H1 (cell line): ENCODE results near the gene SHC3. TPM values are rescaled to one million over a fixed set of nuclear protein-coding genes. Genes with fewer than 3 reads are reported as not detected.

Experiments used
- CTCF ChIA-PET: fragments of 300-600 bp; sonication (Branson Sonifier 250); formaldehyde crosslinking; loops from one replicate; lab custom pipeline; 2021; ENCODE audit not compliant: partially characterized antibody; lab: Charles Lee
- POLR2A ChIA-PET: fragments of 300-600 bp; sonication (Branson Sonifier 250); formaldehyde crosslinking; loops from one replicate; lab custom pipeline; 2021; ENCODE audit warnings: inconsistent platforms; ENCODE audit not compliant: partially characterized antibody; lab: Charles Lee
- DNase-seq, 2 experiments: peaks; one replicate each; pipeline versions ENCODE4 v3.0.0 to v3.0.0-alpha.2; 2010 to 2022; ENCODE audit warnings: low spot score in 2 of 2, low read depth in 1 of 2, mixed read lengths in 1 of 2
- FAIRE-seq: peaks from 2 replicates; lab custom pipeline; 2011; peaks lifted over from hg19 to GRCh38; lab: Jason Lieb, UNC
- H2AFZ ChIP-seq: 2 replicates; pipeline ENCODE4 v1.8.1; 2012; ENCODE audit warnings: low read length, inconsistent platforms
- H2AK5ac ChIP-seq: 2 replicates; pipeline ENCODE4 v1.6.1; 2013; ENCODE audit warnings: low read depth, low read length
- H2BK120ac ChIP-seq: replicated peaks from 2 replicates; pipeline ENCODE3; 2013; ENCODE audit warnings: low read depth, low read length, inconsistent platforms
- H2BK12ac ChIP-seq: 2 replicates; pipeline ENCODE4 v1.6.1; 2013; ENCODE audit warnings: low read depth, low read length
- H2BK15ac ChIP-seq: 2 replicates; pipeline ENCODE4 v1.6.1; 2013; ENCODE audit warnings: low read length
- H2BK20ac ChIP-seq: 2 replicates; pipeline ENCODE4 v1.6.1; 2013; ENCODE audit warnings: low read length
- H2BK5ac ChIP-seq: 2 replicates; pipeline ENCODE4 v1.6.1; 2013; ENCODE audit warnings: low read depth, low read length
- H3K14ac ChIP-seq: 2 replicates; pipeline ENCODE4 v1.6.1; 2013; ENCODE audit warnings: inconsistent platforms; ENCODE audit not compliant: insufficient read length
- H3K18ac ChIP-seq: 2 replicates; pipeline ENCODE4 v1.6.1; 2013; ENCODE audit warnings: low read length; ENCODE audit errors: extremely low read depth
- H3K23ac ChIP-seq: 2 replicates; pipeline ENCODE4 v1.6.1; 2013; ENCODE audit warnings: inconsistent platforms; ENCODE audit not compliant: insufficient read length
- H3K23me2 ChIP-seq: 2 replicates; pipeline ENCODE4 v1.6.1; 2013; ENCODE audit warnings: low read depth, low read length
- H3K27ac ChIP-seq: 2 replicates; pipeline ENCODE4 v1.6.1; 2011; ENCODE audit warnings: low read depth, low read length, inconsistent platforms
- H3K27me3 ChIP-seq, 4 experiments: replicated peaks in 1 of 4; 1 replicate in 1 of 4; 2 replicates in 3 of 4; pipeline versions ENCODE4 v1.6.1 to v1.8.1; 2011 to 2013; ENCODE audit warnings: low read length in 3 of 4, mild to moderate bottlenecking in 3 of 4, inconsistent platforms in 2 of 4, mixed read lengths in 2 of 4, moderate library complexity in 1 of 4; ENCODE audit not compliant: control insufficient read depth in 3 of 4, insufficient read depth in 3 of 4; ENCODE audit errors: extremely low read depth in 1 of 4
- H3K36me3 ChIP-seq, 4 experiments: 2 replicates each; pipeline versions ENCODE4 v1.6.1 to v1.8.1; 2011 to 2013; ENCODE audit warnings: mild to moderate bottlenecking in 4 of 4, low read length in 3 of 4, moderate library complexity in 2 of 4, control low read depth in 1 of 4, inconsistent platforms in 1 of 4; ENCODE audit not compliant: insufficient read depth in 4 of 4, control insufficient read depth in 2 of 4
- H3K4ac ChIP-seq: replicated peaks from 2 replicates; pipeline ENCODE3; 2013; ENCODE audit warnings: low read length, low read depth, mixed read lengths, inconsistent platforms; ENCODE audit not compliant: insufficient read length
- H3K4me1 ChIP-seq, 4 experiments: replicated peaks in 1 of 4; 1 replicate in 1 of 4; 2 replicates in 3 of 4; pipeline versions ENCODE4 v1.6.1 to v1.8.1; 2011 to 2013; ENCODE audit warnings: low read length in 3 of 4, inconsistent platforms in 2 of 4, mixed read lengths in 1 of 4; ENCODE audit not compliant: insufficient read depth in 4 of 4, control insufficient read depth in 3 of 4
- H3K4me2 ChIP-seq, 2 experiments: 2 replicates each; pipeline versions ENCODE4 v1.6.1 to v1.8.1; 2011 to 2013; ENCODE audit warnings: low read depth in 2 of 2, low read length in 2 of 2, control low read depth in 1 of 2, inconsistent platforms in 1 of 2, mild to moderate bottlenecking in 1 of 2; ENCODE audit not compliant: insufficient read depth in 1 of 2
- H3K4me3 ChIP-seq, 4 experiments: fragments of 200-600, 300-600 bp in 1 of 4; sonication (generic), shearing (Covaris generic), sonication (Bioruptor Twin) in 1 of 4; 2 replicates each; pipeline versions ENCODE4 v1.5.1 to v1.8.1; 2011 to 2016; ENCODE audit warnings: low read length in 4 of 4, low read depth in 3 of 4, control low read depth in 2 of 4, inconsistent platforms in 2 of 4, mild to moderate bottlenecking in 2 of 4, mixed read lengths in 1 of 4, moderate library complexity in 1 of 4; ENCODE audit not compliant: insufficient read depth in 2 of 4; ENCODE audit errors: extremely low read depth in 1 of 4
- H3K56ac ChIP-seq: replicated peaks from 2 replicates; pipeline ENCODE3; 2013; ENCODE audit warnings: low read depth, mild to moderate bottlenecking, mixed read lengths, low read length, inconsistent platforms; ENCODE audit not compliant: insufficient read length
- H3K79me1 ChIP-seq: 2 replicates; pipeline ENCODE4 v1.6.1; 2013; ENCODE audit warnings: low read depth, low read length, control low read depth
- H3K79me2 ChIP-seq, 2 experiments: 2 replicates each; pipeline versions ENCODE4 v1.6.1 to v1.8.1; 2012 to 2013; ENCODE audit warnings: low read length in 2 of 2, mild to moderate bottlenecking in 2 of 2, inconsistent platforms in 1 of 2; ENCODE audit not compliant: insufficient read depth in 2 of 2, control insufficient read depth in 1 of 2
- H3K9ac ChIP-seq, 4 experiments: replicated peaks in 1 of 4; 1 replicate in 1 of 4; 2 replicates in 3 of 4; pipeline versions ENCODE4 v1.6.1 to v1.8.1; 2011 to 2013; ENCODE audit warnings: low read depth in 3 of 4, low read length in 3 of 4, control low read depth in 2 of 4, mild to moderate bottlenecking in 2 of 4, moderate library complexity in 2 of 4, inconsistent platforms in 1 of 4; ENCODE audit errors: extremely low read depth in 1 of 4
- H3K9me3 ChIP-seq, 2 experiments: 2 replicates each; pipeline versions ENCODE4 v1.6.1 to v1.8.1; 2012 to 2013; ENCODE audit warnings: mild to moderate bottlenecking in 2 of 2, moderate library complexity in 2 of 2, control low read depth in 1 of 2, inconsistent platforms in 1 of 2, low read depth in 1 of 2, low read length in 1 of 2, mixed read lengths in 1 of 2; ENCODE audit not compliant: insufficient read depth in 2 of 2
- H4K20me1 ChIP-seq, 2 experiments: replicated peaks in 1 of 2; 2 replicates each; pipeline versions ENCODE3 to v1.8.1; 2011 to 2013; ENCODE audit warnings: inconsistent platforms in 2 of 2, low read length in 2 of 2, mild to moderate bottlenecking in 1 of 2; ENCODE audit not compliant: insufficient read depth in 2 of 2, control insufficient read depth in 1 of 2
- H4K5ac ChIP-seq: 2 replicates; pipeline ENCODE4 v1.6.1; 2013; ENCODE audit warnings: low read length, low read depth, mixed read lengths, inconsistent platforms; ENCODE audit not compliant: insufficient read length
- H4K8ac ChIP-seq: 2 replicates; pipeline ENCODE4 v1.8.0; 2013; ENCODE audit warnings: mild to moderate bottlenecking, moderate library complexity, low read length, inconsistent platforms; ENCODE audit not compliant: insufficient read depth; ENCODE audit errors: extremely low read depth
- H4K91ac ChIP-seq: replicated peaks from 2 replicates; pipeline ENCODE3; 2013; ENCODE audit warnings: low read length, mixed read lengths, inconsistent platforms; ENCODE audit not compliant: insufficient read length
- BACH1 ChIP-seq: IDR thresholded peaks from 2 replicates; pipeline ENCODE4 v1.6.1; 2012; ENCODE audit warnings: low read length, improper control_type of control experiment
- CREB1 ChIP-seq: IDR thresholded peaks from 2 replicates; pipeline ENCODE4 v1.6.1; 2012; ENCODE audit warnings: inconsistent platforms
- JUND ChIP-seq: IDR thresholded peaks from 2 replicates; pipeline ENCODE4 v1.6.1; 2011; ENCODE audit warnings: mild to moderate bottlenecking, improper control_type of control experiment, low read length
- KDM4A ChIP-seq: IDR thresholded peaks from one replicate; pipeline ENCODE4 v1.7.1; 2012; ENCODE audit warnings: low read depth, mild to moderate bottlenecking, moderate library complexity, low read length, inconsistent platforms; ENCODE audit not compliant: severe bottlenecking
- POLR2AphosphoS5 ChIP-seq: IDR thresholded peaks from 2 replicates; pipeline ENCODE4 v1.6.1; 2011; ENCODE audit warnings: low read depth, low read length
- POU5F1 ChIP-seq: IDR thresholded peaks from 2 replicates; pipeline ENCODE4 v1.6.1; 2011; ENCODE audit warnings: low read depth, mild to moderate bottlenecking, low read length, moderate library complexity
- RFX5 ChIP-seq: IDR thresholded peaks from 2 replicates; pipeline ENCODE4 v1.6.1; 2011; ENCODE audit warnings: low read depth, low read length, improper control_type of control experiment, borderline replicate concordance
- SP1 ChIP-seq: IDR thresholded peaks from 2 replicates; pipeline ENCODE4 v1.6.1; 2011; ENCODE audit warnings: low read depth, low read length
- SRF ChIP-seq: IDR thresholded peaks from 2 replicates; pipeline ENCODE4 v1.6.1; 2011; ENCODE audit warnings: mild to moderate bottlenecking, low read depth, low read length, moderate library complexity
- ZNF274 ChIP-seq: IDR thresholded peaks from 2 replicates; pipeline ENCODE4 v1.7.0; 2012; ENCODE audit warnings: low read length, borderline replicate concordance; ENCODE audit errors: extremely low read depth
- WGBS, 2 experiments: shearing (Covaris generic) in 1 of 2; methylation state at CpG; one replicate each; pipeline versions ENCODE4 v1.1.6 to v1.1.7; 2013 to 2015; ENCODE audit warnings: low lambda C conversion rate in 2 of 2, mixed read lengths in 2 of 2, inconsistent platforms in 1 of 2, low coverage in 1 of 2, missing lambda C conversion rate in 1 of 2; ENCODE audit not compliant: insufficient replicate concordance in 2 of 2, insufficient coverage in 1 of 2, insufficient read length in 1 of 2; ENCODE audit errors: extremely low coverage in 1 of 2, missing lambda C conversion rate in 1 of 2; 5-methylcytosine and 5-hydroxymethylcytosine counted together
- polyA plus RNA-seq, 7 experiments: library from polyadenylated mRNA; depleted of rRNA in 3 of 7; stranded (reverse) in 5 of 7; unstranded in 2 of 7; fragments of >200 nt in 5 of 7; fragments of 200-250 nt in 2 of 7; gene quantifications; 1 replicate in 5 of 7; 2 replicates in 1 of 7; 4 replicates in 1 of 7; pipeline versions ENCODE4 v1.2.1 to v1.2.3, GENCODE V29; 2011 to 2013; ENCODE audit warnings: missing spikeins in 2 of 7, mixed read lengths in 2 of 7
- total RNA-seq: library from RNA; stranded (reverse); fragmentation: NEBNext Ultra II Directional; extraction: Animal tissue kit (Norgen Biotek cat#: 25700); gene quantifications from 2 replicates; pipeline ENCODE4 v1.2.1, GENCODE V29; 2021
- TF ChIP-seq, protein P1 (sequence below): IDR thresholded peaks from 2 replicates; pipeline ENCODE4 v1.6.1; 2012; ENCODE audit warnings: inconsistent platforms
- TF ChIP-seq, protein P2 (sequence below): IDR thresholded peaks from 2 replicates; pipeline ENCODE4 v1.6.1; 2011; ENCODE audit warnings: low read length, improper control_type of control experiment

Gene SHC3
- total and polyA plus RNA-seq, 2 of the 8 experiments (the other 6 are each of a cell fraction or from before 2014, with no cell fraction given): 1.4 to 7.1 TPM

DNA sequence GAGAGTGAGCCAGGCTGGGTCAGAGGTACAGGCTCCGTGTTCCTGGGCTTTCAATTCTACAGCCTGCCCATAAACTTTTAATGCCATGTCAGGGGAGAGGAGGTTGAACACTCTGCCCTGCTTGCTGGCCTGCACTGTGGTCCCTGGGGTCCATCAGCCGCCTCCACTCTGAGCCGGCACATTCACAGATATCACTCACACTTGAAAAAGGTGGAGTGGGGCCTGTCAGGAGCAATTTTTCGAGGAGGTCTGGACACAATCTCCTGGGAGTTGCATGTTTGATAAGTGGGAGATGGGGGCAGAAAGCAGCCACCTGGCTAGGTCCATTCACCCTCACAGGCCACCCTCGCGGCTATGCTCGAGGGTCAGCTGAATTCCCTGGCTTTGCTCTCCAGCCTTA is 164.5 kb downstream of the SHC3 start:
- H3K9ac ChIP-seq: no peak overlapping the region
- no peak overlapping the region for H3K14ac ChIP-seq
- H2BK20ac ChIP-seq: no peak overlapping the region
- H3K36me3 ChIP-seq: no peaks in the 10 kb centered on the region
- ChIA-PET CTCF (interaction anchor here (0.5 kb wide), 1 partner anchor 497 kb away, joined by 3 read pairs; no protein-coding TSS in a partner anchor), POLR2A (no interaction called here)
- H3K4me2 ChIP-seq: no peak overlapping the region
- H3K23me2 ChIP-seq: no peaks in the 10 kb centered on the region
- no peak overlapping the region for H3K4ac ChIP-seq
- peaks cover 0 to 5% (median 2%) of the 10 kb centered on the region in 4 experiments; a peak in 2 of 7 replicates for H3K4me1 ChIP-seq
- H3K79me1 ChIP-seq: no peaks in the 10 kb centered on the region
- H3K4me3 ChIP-seq: no peak overlapping the region
- no peak overlapping the region for H2BK12ac ChIP-seq
- no peaks in the 10 kb centered on the region for H4K20me1 ChIP-seq
- WGBS, 2 experiments: 96% methylated on average over 7 of the region's 7 CpGs; no CpG with 5 or more reads in 1 of the 2 experiments
- H3K27me3 ChIP-seq: no peaks in the 10 kb centered on the region
- FAIRE-seq: no peak
- no peak overlapping the region for H3K18ac ChIP-seq
- TF ChIP-seq, protein P1, sequence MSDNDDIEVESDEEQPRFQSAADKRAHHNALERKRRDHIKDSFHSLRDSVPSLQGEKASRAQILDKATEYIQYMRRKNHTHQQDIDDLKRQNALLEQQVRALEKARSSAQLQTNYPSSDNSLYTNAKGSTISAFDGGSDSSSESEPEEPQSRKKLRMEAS: no peak
- no peak for TF ChIP-seq POLR2AphosphoS5
- TF ChIP-seq KDM4A: no peak
- TF ChIP-seq JUND: no peak
- no peak for TF ChIP-seq SRF
- TF ChIP-seq CREB1: no peak
- TF ChIP-seq POU5F1: no peak
- TF ChIP-seq, protein P2, sequence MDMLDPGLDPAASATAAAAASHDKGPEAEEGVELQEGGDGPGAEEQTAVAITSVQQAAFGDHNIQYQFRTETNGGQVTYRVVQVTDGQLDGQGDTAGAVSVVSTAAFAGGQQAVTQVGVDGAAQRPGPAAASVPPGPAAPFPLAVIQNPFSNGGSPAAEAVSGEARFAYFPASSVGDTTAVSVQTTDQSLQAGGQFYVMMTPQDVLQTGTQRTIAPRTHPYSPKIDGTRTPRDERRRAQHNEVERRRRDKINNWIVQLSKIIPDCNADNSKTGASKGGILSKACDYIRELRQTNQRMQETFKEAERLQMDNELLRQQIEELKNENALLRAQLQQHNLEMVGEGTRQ: no peak
- no peak for TF ChIP-seq ZNF274
- TF ChIP-seq SP1: no peak
- no peak for TF ChIP-seq BACH1
- no peak for TF ChIP-seq RFX5
- H3K56ac ChIP-seq: no peak overlapping the region
- no peak overlapping the region for H2AK5ac ChIP-seq
- no peaks in the 10 kb centered on the region for H3K9me3 ChIP-seq
- DNase-seq: no peak
- no peak overlapping the region for H3K23ac ChIP-seq
- H2AFZ ChIP-seq: no peak overlapping the region
- H4K8ac ChIP-seq: no peak overlapping the region; the same call in 1 of the 2 replicates
- no peaks in the 10 kb centered on the region for H3K79me2 ChIP-seq
- no peak overlapping the region for H3K27ac ChIP-seq
- no peak overlapping the region for H4K91ac ChIP-seq
- no peak overlapping the region for H2BK5ac ChIP-seq
- H2BK120ac ChIP-seq: no peak overlapping the region
- no peak overlapping the region for H4K5ac ChIP-seq
- no peak overlapping the region for H2BK15ac ChIP-seq
